ENCODE data around the gene CIART. TPM values are rescaled to one million over a fixed set of nuclear protein-coding genes. Genes with fewer than 3 reads are reported as not detected.

CIART gene
- total and polyA plus RNA-seq, 2 experiments from 2014 or later, result 17.7 to 20.6 TPM

- TF ChIP-seq, protein P1, sequence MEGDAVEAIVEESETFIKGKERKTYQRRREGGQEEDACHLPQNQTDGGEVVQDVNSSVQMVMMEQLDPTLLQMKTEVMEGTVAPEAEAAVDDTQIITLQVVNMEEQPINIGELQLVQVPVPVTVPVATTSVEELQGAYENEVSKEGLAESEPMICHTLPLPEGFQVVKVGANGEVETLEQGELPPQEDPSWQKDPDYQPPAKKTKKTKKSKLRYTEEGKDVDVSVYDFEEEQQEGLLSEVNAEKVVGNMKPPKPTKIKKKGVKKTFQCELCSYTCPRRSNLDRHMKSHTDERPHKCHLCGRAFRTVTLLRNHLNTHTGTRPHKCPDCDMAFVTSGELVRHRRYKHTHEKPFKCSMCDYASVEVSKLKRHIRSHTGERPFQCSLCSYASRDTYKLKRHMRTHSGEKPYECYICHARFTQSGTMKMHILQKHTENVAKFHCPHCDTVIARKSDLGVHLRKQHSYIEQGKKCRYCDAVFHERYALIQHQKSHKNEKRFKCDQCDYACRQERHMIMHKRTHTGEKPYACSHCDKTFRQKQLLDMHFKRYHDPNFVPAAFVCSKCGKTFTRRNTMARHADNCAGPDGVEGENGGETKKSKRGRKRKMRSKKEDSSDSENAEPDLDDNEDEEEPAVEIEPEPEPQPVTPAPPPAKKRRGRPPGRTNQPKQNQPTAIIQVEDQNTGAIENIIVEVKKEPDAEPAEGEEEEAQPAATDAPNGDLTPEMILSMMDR (IDR thresholded peaks at IDR 0.05; ENCODE audit: low read depth, low read length), result no peak
- no peak overlapping the region for H3K27ac ChIP-seq
- H3K4me1 ChIP-seq (ENCODE audit: low read depth), result no peaks in the 10 kb centered on the region
- no peak for DNase-seq (ENCODE audit: low read depth in 1 of 2, low spot score in 1 of 2)
- H3K9me3 ChIP-seq (ENCODE audit: low read depth), result no peaks in the 10 kb centered on the region
- H3K36me3 ChIP-seq, result no peaks in the 10 kb centered on the region
- no peaks in the 10 kb centered on the region for H3K27me3 ChIP-seq
- H3K4me3 ChIP-seq, result no peak overlapping the region
These were observed 32.4 kb upstream of the CIART start for GRCh38 chr1:150249936-150250335.

DNA sequence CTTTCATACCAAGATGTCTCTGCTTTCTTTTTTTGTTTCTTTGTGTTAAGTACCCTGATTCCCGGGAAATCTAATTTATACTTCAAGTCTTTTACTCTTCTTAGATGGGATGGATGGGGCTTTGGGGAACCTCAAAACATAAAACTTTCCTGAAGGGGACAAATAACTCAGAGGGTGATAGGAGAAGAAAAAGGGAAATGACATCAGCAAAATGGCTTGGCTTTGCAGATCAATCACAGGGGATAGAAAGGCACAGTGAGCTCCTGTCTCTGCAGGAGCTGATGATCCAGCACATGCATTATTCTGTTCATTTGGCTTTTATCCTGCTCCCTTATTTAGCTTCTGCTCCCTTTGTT lies 26.2 kb upstream of the CIART start:
- TF ChIP-seq, protein P1 (IDR thresholded peaks at IDR 0.05; ENCODE audit: low read depth, low read length), result no peak
- Histone ChIP-seq H3K27me3 (no peaks in the 10 kb centered on the region), H3K4me3 (peak overlapping the region; percentile 61), H3K9me3 (ENCODE audit: low read depth) (no peaks in the 10 kb centered on the region), H3K27ac (peak overlapping the region; percentile 88), H3K4me1 (ENCODE audit: low read depth) (peaks cover 34% of the 10 kb centered on the region), H3K36me3 (no peaks in the 10 kb centered on the region)
- DNase-seq (ENCODE audit: low read depth in 1 of 2, low spot score in 1 of 2), result no peak

- TF ChIP-seq, protein P1 (IDR thresholded peaks at IDR 0.05; ENCODE audit: low read depth, low read length), result no peak
- Histone ChIP-seq H3K4me3 (peak overlapping the region; percentile 61), H3K9me3 (ENCODE audit: low read depth) (no peaks in the 10 kb centered on the region), H3K4me1 (ENCODE audit: low read depth) (peaks cover 34% of the 10 kb centered on the region), H3K36me3 (no peaks in the 10 kb centered on the region), H3K27me3 (no peaks in the 10 kb centered on the region), H3K27ac (peak overlapping the region; percentile 88)
- DNase-seq (ENCODE audit: low read depth in 1 of 2, low spot score in 1 of 2), result peak in 1 of 2 donors; percentile 60
These were observed 25.6 kb upstream of the CIART start for GRCh38 chr1:150256554-150257341.

DNA sequence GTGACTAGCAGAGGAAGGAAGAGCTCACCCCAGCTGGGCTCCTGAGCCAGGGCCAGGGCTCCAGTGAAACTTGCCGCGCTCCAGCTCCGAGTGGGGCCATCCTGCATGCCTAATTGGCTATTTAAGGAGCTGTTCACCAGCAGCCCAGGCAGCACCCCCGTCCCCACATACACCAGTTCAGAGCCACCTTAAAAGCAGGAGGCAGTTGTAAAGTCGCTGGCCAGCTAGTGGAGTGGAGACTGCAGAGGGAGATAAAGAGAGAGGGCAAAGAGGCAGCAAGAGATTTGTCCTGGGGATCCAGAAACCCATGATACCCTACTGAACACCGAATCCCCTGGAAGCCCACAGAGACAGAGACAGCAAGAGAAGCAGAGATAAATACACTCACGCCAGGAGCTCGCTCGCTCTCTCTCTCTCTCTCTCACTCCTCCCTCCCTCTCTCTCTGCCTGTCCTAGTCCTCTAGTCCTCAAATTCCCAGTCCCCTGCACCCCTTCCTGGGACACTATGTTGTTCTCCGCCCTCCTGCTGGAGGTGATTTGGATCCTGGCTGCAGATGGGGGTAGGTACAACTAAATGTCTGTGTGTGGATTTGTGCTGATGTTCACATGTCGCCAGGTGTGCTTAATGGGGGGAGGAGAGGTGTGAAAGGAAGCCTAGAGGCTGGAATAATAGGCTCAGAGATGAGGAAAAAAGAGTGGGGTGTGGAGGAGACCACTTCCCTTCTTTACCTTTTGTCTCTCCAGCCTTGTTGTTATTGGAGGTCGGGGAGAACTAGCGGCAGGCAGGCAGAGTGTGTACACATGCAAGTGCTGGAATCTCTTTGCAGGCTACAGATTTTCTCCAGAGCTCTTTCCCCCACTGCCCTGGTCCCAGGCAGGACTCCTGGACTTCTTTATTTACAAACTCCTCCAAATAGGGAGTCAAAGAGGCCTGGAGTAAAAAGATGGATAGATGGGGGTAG lies 24.4 kb upstream of the CIART start, which contains the start of gene CA14:
TSS of gene CA14 (plus strand) at position 151 of the 962 bp plus-strand sequence. CDS start at position 506, 355 bp downstream.
- peak within 1 kb of the TSS; percentile 61 for H3K4me3 ChIP-seq
- H3K27ac ChIP-seq, result peak within 1 kb of the TSS; percentile 88
- H3K9me3 ChIP-seq (ENCODE audit: low read depth), result no peaks in the 10 kb centered on the region
- peak in 1 of 2 donors; percentile 89 for DNase-seq (ENCODE audit: low read depth in 1 of 2, low spot score in 1 of 2)
- no peaks in the 10 kb centered on the region for H3K27me3 ChIP-seq
- peaks cover 34% of the 10 kb centered on the region for H3K4me1 ChIP-seq (ENCODE audit: low read depth)
- no peaks in the 10 kb centered on the region for H3K36me3 ChIP-seq
- TF ChIP-seq, protein P1 (IDR thresholded peaks at IDR 0.05; ENCODE audit: low read depth, low read length), result no peak

DNA sequence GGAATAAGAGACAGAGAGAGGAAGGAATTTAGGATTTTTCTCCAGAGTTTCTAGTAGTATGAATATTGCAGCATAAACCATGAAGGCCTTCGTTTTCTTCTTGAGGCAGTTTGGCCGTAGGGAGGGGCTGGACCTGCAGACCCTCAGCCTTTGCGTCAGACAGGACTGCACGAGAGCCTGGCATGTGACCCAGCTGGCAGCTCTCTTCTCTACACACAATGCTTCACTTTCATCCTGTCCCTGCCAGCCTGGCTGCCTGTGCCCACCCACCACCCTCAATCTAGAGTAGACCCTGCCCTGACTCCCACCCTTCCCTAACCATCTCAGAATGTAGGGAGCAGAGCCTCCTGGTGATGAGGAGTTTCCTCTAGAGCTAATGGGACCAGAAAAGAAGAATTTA lies 23.1 kb upstream of the CIART start:
- H3K36me3 ChIP-seq, result peaks cover 3% of the 10 kb centered on the region
- H3K9me3 ChIP-seq (ENCODE audit: low read depth), result no peaks in the 10 kb centered on the region
- no peaks in the 10 kb centered on the region for H3K27me3 ChIP-seq
- DNase-seq (ENCODE audit: low read depth in 1 of 2, low spot score in 1 of 2), result peak in 1 of 2 donors; percentile 46
- H3K27ac ChIP-seq, result peak overlapping the region; percentile 88
- peaks cover 34% of the 10 kb centered on the region for H3K4me1 ChIP-seq (ENCODE audit: low read depth)
- TF ChIP-seq, protein P1 (IDR thresholded peaks at IDR 0.05; ENCODE audit: low read depth, low read length), result no peak
- peak overlapping the region; percentile 61 for H3K4me3 ChIP-seq
